ENCODE results near the gene CD300H. TPM values are rescaled to one million over a fixed set of nuclear protein-coding genes. Genes with fewer than 3 reads are reported as not detected.

The CD300H gene
- total and polyA plus RNA-seq, 7 donors, result not detected

- TF ChIP-seq CTCF (IDR thresholded peaks at IDR 0.05), result no peak
- H3K27me3 ChIP-seq (ENCODE audit: insufficient read depth in 3 of 3, low read length in 2 of 3), result peaks cover 0 to 5% (median 0%) of the 10 kb centered on the region in 3 donors
Observed at GRCh38 chr17:74536890-74537289, 30.4 kb downstream of the CD300H start.

DNA sequence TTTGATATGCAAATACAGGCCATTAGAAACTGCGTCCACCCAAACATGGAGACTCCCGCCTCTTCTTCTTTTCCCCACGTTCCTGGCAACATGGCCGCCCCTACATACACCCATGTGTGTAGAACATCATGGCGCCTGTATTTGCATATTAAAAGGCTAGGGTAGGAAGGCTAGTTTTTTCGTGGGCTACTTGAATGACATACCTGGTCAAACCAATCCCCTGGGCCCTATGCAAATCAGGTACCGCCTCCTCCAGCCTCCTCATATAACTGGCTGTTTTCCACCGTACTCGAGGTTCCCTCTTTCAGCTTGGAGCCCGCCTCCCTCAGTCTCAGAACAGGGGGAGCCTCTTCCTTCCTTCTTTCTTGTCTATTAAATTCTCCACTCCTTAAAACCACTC is 35.2 kb downstream of the CD300H start:
- 63 to 68% (median 64%) methylated on average over 10 of the region's 10 CpGs for WGBS, 3 donors
- no peak for TF ChIP-seq CTCF (IDR thresholded peaks at IDR 0.05)
- DNase-seq (no peak), ATAC-seq (peak in 2 of 4 donors; percentile 44 to 61)
- H3K4me1 ChIP-seq, result no peaks in the 10 kb centered on the region
- intact Hi-C loops (cut with DNase I), result loop anchor here in 1 of 2 donors (2.0 kb wide), 1 partner anchor 163 kb away; no protein-coding TSS in a partner anchor
- H3K27ac ChIP-seq, result no peak overlapping the region
- H3K27me3 ChIP-seq (ENCODE audit: insufficient read depth in 3 of 3, low read length in 2 of 3), result peaks cover 0 to 3% (median 0%) of the 10 kb centered on the region in 3 donors
- no peaks in the 10 kb centered on the region for H3K36me3 ChIP-seq (ENCODE audit: insufficient read depth in 1 of 2, low read depth in 1 of 2)
- H3K4me3 ChIP-seq, result no peak overlapping the region
- no peaks in the 10 kb centered on the region for H3K9me3 ChIP-seq

More at GRCh38 chr17:74536890-74537289, 30.4 kb downstream of the CD300H start:
- 65 to 73% (median 69%) methylated on average over 3 of the region's 3 CpGs for WGBS, 3 donors
- H3K36me3 ChIP-seq (ENCODE audit: insufficient read depth in 1 of 2, low read depth in 1 of 2), result no peaks in the 10 kb centered on the region
- intact Hi-C loops (cut with DNase I), result no loop called here
- H3K27ac ChIP-seq, result no peak overlapping the region
- ATAC-seq (no peak), DNase-seq (no peak)
- no peak overlapping the region for H3K4me3 ChIP-seq
- H3K4me1 ChIP-seq, result no peaks in the 10 kb centered on the region
- H3K9me3 ChIP-seq, result no peaks in the 10 kb centered on the region

- H3K36me3 ChIP-seq (ENCODE audit: insufficient read depth in 1 of 2, low read depth in 1 of 2), result no peaks in the 10 kb centered on the region
- H3K9me3 ChIP-seq, result no peaks in the 10 kb centered on the region
- intact Hi-C loops (cut with DNase I), result no loop called here
- ATAC-seq (no peak), DNase-seq (no peak)
- no peak within 1 kb of the TSS for H3K27ac ChIP-seq
- TF ChIP-seq CTCF (IDR thresholded peaks at IDR 0.05), result no peak
- no peaks in the 10 kb centered on the region for H3K4me1 ChIP-seq
- WGBS, 3 donors, result 73 to 82% (median 79%) methylated on average over 10 of the region's 10 CpGs
- H3K27me3 ChIP-seq (ENCODE audit: insufficient read depth in 3 of 3, low read length in 2 of 3), result no peaks in the 10 kb centered on the region
- no peak within 1 kb of the TSS for H3K4me3 ChIP-seq
Observed at GRCh38 chr17:74531231-74531761, 36.0 kb downstream of the CD300H start, which contains the start of gene CD300LB. TSS of gene CD300LB (minus strand) at chr17:74531475. CDS start at chr17:74531350, 125 bp downstream.

DNA sequence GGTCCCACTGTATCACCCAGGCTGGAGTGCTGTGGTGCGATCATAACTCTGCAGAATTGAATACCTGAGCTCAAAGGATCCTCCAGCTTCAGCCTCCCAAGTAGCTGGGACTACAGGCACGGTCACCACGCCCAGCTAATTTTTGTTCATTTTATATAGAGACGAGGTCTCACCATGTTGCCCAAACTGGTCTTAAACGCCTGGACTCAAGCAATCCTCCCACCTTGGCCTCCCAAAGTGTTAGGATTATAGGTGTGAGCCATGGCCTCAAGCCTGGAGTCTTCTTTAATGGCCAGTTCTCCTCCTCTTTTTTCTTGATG is 36.5 kb downstream of the CD300H start:
- no peak for TF ChIP-seq CTCF (IDR thresholded peaks at IDR 0.05)
- 67 to 85% (median 74%) methylated on average over 5 of the region's 5 CpGs for WGBS, 3 donors
- no peaks in the 10 kb centered on the region for H3K4me1 ChIP-seq
- H3K36me3 ChIP-seq (ENCODE audit: insufficient read depth in 1 of 2, low read depth in 1 of 2), result no peaks in the 10 kb centered on the region
- no peak overlapping the region for H3K4me3 ChIP-seq
- no peaks in the 10 kb centered on the region for H3K9me3 ChIP-seq
- no peak for ATAC-seq
- intact Hi-C loops (cut with DNase I), result no loop called here
- no peaks in the 10 kb centered on the region for H3K27me3 ChIP-seq (ENCODE audit: insufficient read depth in 3 of 3, low read length in 2 of 3)
- DNase-seq, result peak in 1 of 2 donors; percentile 12
- no peak overlapping the region for H3K27ac ChIP-seq

DNA sequence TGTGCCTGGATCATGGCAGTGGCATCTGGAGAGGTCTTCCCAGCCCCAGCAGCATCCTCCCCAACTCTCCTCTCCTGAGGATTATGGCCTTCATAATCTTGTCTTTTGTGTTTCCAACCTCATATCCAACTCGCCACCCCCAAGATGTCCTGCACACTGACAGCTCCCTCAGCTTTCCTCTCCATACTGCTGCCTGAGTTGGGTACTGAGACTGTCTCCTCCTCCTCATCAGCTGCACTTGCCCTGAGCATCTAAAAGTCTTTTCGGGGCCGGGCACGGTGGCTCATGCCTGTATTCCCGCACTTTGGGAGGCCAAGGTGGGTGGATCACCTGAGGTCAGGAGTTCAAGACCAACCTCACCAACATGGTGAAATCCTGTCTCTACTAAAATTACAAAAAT is 38.1 kb downstream of the CD300H start:
- WGBS, 3 donors, result 82 to 90% (median 84%) methylated on average over 5 of the region's 5 CpGs
- DNase-seq, result peak in 1 of 2 donors; percentile 26
- intact Hi-C loops (cut with DNase I), result no loop called here

More for the DNA sequence above, 38.1 kb downstream of the CD300H start:
- Histone ChIP-seq H3K9me3 (no peaks in the 10 kb centered on the region), H3K27me3 (ENCODE audit: insufficient read depth in 3 of 3, low read length in 2 of 3) (peaks cover 0 to 2% (median 0%) of the 10 kb centered on the region in 3 donors), H3K36me3 (ENCODE audit: insufficient read depth in 1 of 2, low read depth in 1 of 2) (no peaks in the 10 kb centered on the region), H3K4me1 (no peaks in the 10 kb centered on the region), H3K27ac (no peak overlapping the region), H3K4me3 (no peak overlapping the region)
- no peak for TF ChIP-seq CTCF (IDR thresholded peaks at IDR 0.05)
- no peak for ATAC-seq

Measured in psoas muscle (tissue), 8 donors.